GM10847 (cell line): ENCODE data around the gene KCNK4.

Experiments
- POLR2A ChIP-seq: IDR thresholded peaks from 2 replicates; pipeline ENCODE4 v1.6.1; 2011; ENCODE audit not compliant: insufficient read length; ENCODE audit errors: extremely low read depth

Gene KCNK4

GRCh38 chr11:64348383-64349024 is 57.4 kb downstream of the KCNK4 start:
- no peak for TF ChIP-seq POLR2A

- TF ChIP-seq POLR2A, result no peak
These were observed 57.9 kb downstream of the KCNK4 start for GRCh38 chr11:64349025-64349387.

GRCh38 chr11:64349404-64349803 is 58.3 kb downstream of the KCNK4 start:
- no peak for TF ChIP-seq POLR2A
